Measurements from ENCODE around the gene PTGER4.

Gene PTGER4

DNA sequence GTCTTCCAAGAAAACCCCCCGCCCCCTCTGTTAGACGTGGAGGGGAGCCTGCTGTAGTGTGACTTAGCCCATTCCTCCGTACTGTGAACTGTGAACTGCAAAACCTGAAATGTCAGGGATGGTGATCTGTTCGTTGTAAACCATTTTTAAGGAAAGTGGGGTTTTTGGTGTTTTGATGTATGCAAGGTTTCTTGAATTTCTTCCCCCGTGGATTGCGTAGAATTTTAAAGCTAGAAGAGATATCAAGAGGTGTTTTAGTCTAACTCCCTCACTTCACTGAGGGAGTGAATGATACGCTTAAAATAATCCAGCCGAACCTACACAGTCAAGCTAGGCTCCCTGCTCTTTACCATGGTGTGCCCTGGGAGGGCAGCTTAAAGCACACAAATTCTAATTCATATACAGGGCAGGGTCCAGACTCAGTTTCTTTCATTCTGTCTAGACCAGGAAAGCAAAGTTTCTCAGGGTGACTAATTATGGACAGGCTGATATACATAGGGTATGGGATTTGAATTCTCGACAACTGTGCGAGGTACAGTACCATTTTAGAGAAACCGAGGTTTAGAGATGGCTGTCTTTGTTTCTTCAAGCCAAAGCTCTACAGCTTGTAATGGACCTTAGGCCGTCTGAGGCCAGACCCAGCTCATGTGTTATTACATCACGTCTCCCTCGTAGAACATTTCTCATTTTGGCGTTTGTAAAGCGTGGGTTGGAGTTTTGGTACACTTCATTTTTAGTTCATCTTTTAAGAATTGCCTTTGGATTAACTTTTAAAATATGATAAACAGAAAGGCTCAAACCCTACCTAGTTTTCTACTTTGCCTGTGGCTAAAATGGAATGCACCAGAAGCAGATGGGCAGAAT lies 2.7 kb downstream of the PTGER4 start:
- TF ChIP-seq, protein P1, sequence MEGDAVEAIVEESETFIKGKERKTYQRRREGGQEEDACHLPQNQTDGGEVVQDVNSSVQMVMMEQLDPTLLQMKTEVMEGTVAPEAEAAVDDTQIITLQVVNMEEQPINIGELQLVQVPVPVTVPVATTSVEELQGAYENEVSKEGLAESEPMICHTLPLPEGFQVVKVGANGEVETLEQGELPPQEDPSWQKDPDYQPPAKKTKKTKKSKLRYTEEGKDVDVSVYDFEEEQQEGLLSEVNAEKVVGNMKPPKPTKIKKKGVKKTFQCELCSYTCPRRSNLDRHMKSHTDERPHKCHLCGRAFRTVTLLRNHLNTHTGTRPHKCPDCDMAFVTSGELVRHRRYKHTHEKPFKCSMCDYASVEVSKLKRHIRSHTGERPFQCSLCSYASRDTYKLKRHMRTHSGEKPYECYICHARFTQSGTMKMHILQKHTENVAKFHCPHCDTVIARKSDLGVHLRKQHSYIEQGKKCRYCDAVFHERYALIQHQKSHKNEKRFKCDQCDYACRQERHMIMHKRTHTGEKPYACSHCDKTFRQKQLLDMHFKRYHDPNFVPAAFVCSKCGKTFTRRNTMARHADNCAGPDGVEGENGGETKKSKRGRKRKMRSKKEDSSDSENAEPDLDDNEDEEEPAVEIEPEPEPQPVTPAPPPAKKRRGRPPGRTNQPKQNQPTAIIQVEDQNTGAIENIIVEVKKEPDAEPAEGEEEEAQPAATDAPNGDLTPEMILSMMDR (conservative IDR thresholded peaks at IDR 0.05; ENCODE audit: low read depth) = no peak
- no peak for DNase-seq (ENCODE audit: low spot score)
- POLR2A ChIA-PET (ENCODE audit: low non-redundant PET) = no interaction called here
- peak overlapping the region; percentile 98 for H3K27ac ChIP-seq
- CTCF ChIA-PET = interaction anchor here (0.6 to 0.7 kb wide), 4 partner anchors 53 to 826 kb away, joined by 3 to 4 read pairs (median 3); no protein-coding TSS in a partner anchor

DNA sequence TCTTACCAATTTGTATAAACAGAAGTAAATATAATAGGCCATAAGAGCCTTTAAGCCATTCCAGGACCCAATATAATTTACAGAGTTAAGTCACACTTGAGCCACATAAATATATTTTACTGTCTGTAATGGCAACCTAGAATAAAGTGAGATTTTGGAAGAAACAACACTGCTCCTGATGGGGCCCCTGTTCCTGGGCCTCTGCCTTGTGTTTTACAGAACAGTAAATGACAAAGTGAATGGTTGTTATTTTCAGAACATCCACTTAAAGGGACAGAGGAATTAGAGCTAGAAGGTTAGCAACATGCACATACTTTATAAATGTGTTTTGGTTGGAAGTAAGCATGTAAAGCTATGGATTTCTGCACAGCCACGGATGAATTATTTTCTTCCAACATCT lies 3.6 kb downstream of the PTGER4 start:
- no peak for DNase-seq (ENCODE audit: low spot score)
- CTCF ChIA-PET = no interaction called here
- TF ChIP-seq, protein P1 (conservative IDR thresholded peaks at IDR 0.05; ENCODE audit: low read depth) = no peak
- POLR2A ChIA-PET (ENCODE audit: low non-redundant PET) = no interaction called here
- H3K27ac ChIP-seq = no peak overlapping the region

DNA sequence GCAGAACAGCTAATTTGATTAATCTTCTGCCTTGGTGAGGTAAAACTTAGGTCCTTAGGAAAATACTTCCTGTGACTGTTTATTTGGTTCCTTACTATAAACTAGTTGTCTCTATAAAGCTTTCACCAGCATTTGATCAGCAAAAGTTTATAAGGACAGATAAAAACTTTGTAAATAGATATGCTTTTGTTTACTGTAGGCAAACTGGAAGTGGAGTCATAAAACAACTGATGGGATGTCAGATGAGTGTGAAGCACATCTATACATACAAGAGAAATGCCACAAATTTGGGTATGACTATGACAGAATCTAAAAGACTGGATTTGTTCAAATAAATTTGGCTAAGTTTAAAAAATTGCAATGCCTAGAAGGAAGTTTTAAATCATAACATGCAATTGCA lies 5.5 kb downstream of the PTGER4 start:
- POLR2A ChIA-PET (ENCODE audit: low non-redundant PET) = no interaction called here
- no peak for DNase-seq (ENCODE audit: low spot score)
- no peak overlapping the region for H3K27ac ChIP-seq
- TF ChIP-seq, protein P1 (conservative IDR thresholded peaks at IDR 0.05; ENCODE audit: low read depth) = no peak
- CTCF ChIA-PET = interaction anchor here (0.6 kb wide), 1 partner anchor 691 kb away, joined by 3 read pairs; no protein-coding TSS in a partner anchor

DNA sequence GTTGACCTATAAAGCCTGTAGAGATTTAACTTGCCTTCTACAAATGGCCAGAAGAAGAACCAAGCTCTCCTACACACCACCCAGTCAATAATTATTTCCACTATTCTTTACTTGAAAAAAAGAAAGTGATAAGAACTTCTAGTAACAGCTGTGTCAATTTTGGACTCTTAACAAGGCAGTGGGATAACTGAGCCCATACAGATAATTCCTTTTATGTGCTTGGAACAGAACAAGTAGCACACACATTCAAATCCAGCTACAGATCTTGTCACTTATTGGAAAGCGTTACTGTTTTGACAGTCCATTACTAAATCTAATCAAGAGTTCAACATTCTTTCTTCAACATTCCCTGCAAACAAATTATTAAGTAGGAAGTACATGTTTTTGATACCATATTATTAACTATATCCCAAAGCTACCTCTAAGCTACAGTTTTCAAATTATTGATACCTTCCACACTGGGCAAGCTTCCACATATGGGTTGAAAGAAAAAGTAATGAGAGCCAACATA lies 6.3 kb downstream of the PTGER4 start:
- POLR2A ChIA-PET (ENCODE audit: low non-redundant PET) = no interaction called here
- CTCF ChIA-PET = interaction anchor here (0.6 kb wide), 2 partner anchors 8 to 61 kb away, joined by 3 to 4 read pairs; no protein-coding TSS in a partner anchor
- TF ChIP-seq, protein P1 (conservative IDR thresholded peaks at IDR 0.05; ENCODE audit: low read depth) = no peak

DNA sequence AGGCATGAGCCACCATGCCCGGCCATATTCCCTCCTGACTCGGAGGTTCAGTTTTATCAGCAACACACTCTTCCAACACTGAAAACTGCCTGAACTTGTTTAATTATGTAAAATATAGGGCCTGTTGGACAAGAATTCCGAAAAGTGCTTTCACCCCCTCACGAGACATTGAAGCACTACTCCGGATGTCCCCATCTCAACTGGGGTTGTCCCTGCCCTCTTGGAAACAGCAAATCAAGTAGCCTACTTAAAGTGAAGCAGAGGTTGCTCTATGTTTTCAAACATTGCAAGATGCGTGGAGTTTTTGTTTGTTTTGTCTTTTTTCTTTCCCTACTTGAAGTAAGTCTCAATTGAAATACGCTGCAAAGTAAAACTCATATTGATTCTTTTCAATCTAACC lies 7.6 kb downstream of the PTGER4 start:
- peak overlapping the region; percentile 51 for H3K27ac ChIP-seq
- ChIA-PET CTCF (interaction anchor here (0.7 kb wide), 1 partner anchor 1075 kb away, joined by 3 read pairs; no protein-coding TSS in a partner anchor), POLR2A (ENCODE audit: low non-redundant PET) (no interaction called here)
- no peak for DNase-seq (ENCODE audit: low spot score)
- TF ChIP-seq, protein P1 (conservative IDR thresholded peaks at IDR 0.05; ENCODE audit: low read depth) = no peak

More for the DNA sequence above, 6.3 kb downstream of the PTGER4 start:
- no peak overlapping the region for H3K27ac ChIP-seq
- DNase-seq (ENCODE audit: low spot score) = no peak

DNA sequence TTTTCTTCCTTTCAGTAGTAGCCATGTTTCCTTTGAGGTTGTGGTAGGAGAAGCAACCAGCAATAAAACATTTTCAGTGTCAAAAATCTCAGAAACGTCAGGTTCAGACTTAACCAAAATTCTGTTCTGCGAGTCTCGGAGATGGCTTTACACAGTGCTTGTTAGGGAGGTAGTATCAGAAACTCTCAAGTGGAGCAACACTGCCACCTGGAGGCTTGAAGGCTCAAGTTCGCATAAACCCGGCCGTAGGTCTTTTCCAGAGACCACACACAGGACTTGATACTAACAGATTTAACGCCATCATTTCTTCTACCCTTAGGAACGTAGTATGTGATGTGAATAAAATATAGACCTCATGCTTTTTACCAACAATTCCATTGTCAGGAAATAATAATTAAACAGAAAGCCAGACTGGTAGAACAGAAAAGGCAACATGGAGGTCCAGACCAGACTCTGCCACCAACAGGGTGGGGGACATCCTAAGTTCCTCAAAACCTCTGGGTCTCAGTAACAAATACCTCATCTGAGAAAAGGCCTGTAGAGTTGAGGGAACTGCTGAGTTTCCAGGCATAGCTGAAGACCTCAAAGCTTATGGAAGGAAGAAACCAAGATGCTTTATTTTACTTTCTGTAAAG lies 8.5 kb downstream of the PTGER4 start:
- TF ChIP-seq, protein P1 (conservative IDR thresholded peaks at IDR 0.05; ENCODE audit: low read depth) = peak; percentile 91
- DNase-seq (ENCODE audit: low spot score) = peak; percentile 74
- no peak overlapping the region for H3K27ac ChIP-seq
- CTCF ChIA-PET = interaction anchor here (0.6 to 2.9 kb wide), 6 partner anchors 27 to 940 kb away, joined by 3 to 10 read pairs (median 3); no protein-coding TSS in a partner anchor
- POLR2A ChIA-PET (ENCODE audit: low non-redundant PET) = no interaction called here
